Cortex of kidney (tissue), 1 donor: Measurements from ENCODE around the gene PHLDB3.
"Not testable (repeated sequence)": the region's sequence is repeated elsewhere in the genome, so short reads cannot be mapped to it uniquely, and the experiment has no call there.

ENCODE experiments used
- DNase-seq: peaks from one replicate; lab custom pipeline; 2025; lab: John Stamatoyannopoulos, UW

Gene PHLDB3

GRCh38 chr19:43526884-43527859 is 22.6 kb upstream of the PHLDB3 start, which contains the start of gene ETHE1:
TSS of gene ETHE1 (minus strand) at chr19:43527201. CDS start at chr19:43527177, 24 bp downstream.
- no peak for DNase-seq

- no peak for DNase-seq
Observed at GRCh38 chr19:43525836-43526771, 21.6 kb upstream of the PHLDB3 start.

GRCh38 chr19:43524922-43525835 is 20.6 kb upstream of the PHLDB3 start:
- DNase-seq: no peak

GRCh38 chr19:43523696-43524095 is 19.1 kb upstream of the PHLDB3 start:
- not testable (repeated sequence) for DNase-seq

GRCh38 chr19:43522929-43523328 is 18.4 kb upstream of the PHLDB3 start:
- DNase-seq: no peak

- no peak for DNase-seq
Observed at GRCh38 chr19:43519436-43520088, 15.0 kb upstream of the PHLDB3 start.

- no peak for DNase-seq
Observed at GRCh38 chr19:43518051-43518450, 13.5 kb upstream of the PHLDB3 start.

GRCh38 chr19:43512399-43512798 is 7.9 kb upstream of the PHLDB3 start:
- DNase-seq: not testable (repeated sequence)

- no peak for DNase-seq
Observed at GRCh38 chr19:43511324-43511723, 6.8 kb upstream of the PHLDB3 start.

GRCh38 chr19:43510713-43511112 is 6.2 kb upstream of the PHLDB3 start:
- no peak for DNase-seq

GRCh38 chr19:43507880-43508279 is 3.3 kb upstream of the PHLDB3 start:
- DNase-seq: no peak

- DNase-seq: no peak
Observed at GRCh38 chr19:43506629-43507028, 2.1 kb upstream of the PHLDB3 start.

GRCh38 chr19:43505941-43506340 is 1.4 kb upstream of the PHLDB3 start:
- DNase-seq: no peak

- DNase-seq: no peak
Observed at GRCh38 chr19:43505186-43505456, 575 bp upstream of the PHLDB3 start.

- no peak for DNase-seq
Observed at GRCh38 chr19:43503501-43504425, 783 bp downstream of the PHLDB3 start.

- DNase-seq: no peak
Observed at GRCh38 chr19:43502419-43502976, 2.0 kb downstream of the PHLDB3 start.

GRCh38 chr19:43501661-43502418 is 2.7 kb downstream of the PHLDB3 start:
- no peak for DNase-seq

- DNase-seq: no peak
Observed at GRCh38 chr19:43499042-43499441, 5.5 kb downstream of the PHLDB3 start.
